HCT116 (cell line): ENCODE data around the gene GPSM3.

Experiments used
- EZH2 ChIP-seq: fragments of 200-600 bp; sonication (generic); IDR thresholded peaks from 2 replicates; pipeline ENCODE4 v1.6.1; 2017; ENCODE audit warnings: antibody characterized with exemption, mixed run types
- POLR2A ChIP-seq: IDR thresholded peaks from 2 replicates; pipeline ENCODE4 v1.7.0; 2011; ENCODE audit warnings: borderline replicate concordance; ENCODE audit not compliant: insufficient read depth, insufficient read length; ENCODE audit errors: extremely low read depth
- POLR2AphosphoS5 ChIP-seq: IDR thresholded peaks from 2 replicates; pipeline ENCODE4 v1.6.1; 2011; ENCODE audit warnings: mild to moderate bottlenecking, low read depth, low read length, moderate library complexity
- TF ChIP-seq, protein P1 (sequence below), 3 experiments: fragments of 200-600 bp in 1 of 3; sonication (generic) in 1 of 3; IDR thresholded peaks in 2 of 3; conservative IDR thresholded peaks in 1 of 3; 2 replicates each; pipeline ENCODE4 v1.5.1; 2012 to 2017; ENCODE audit warnings: low read depth in 2 of 3, low read length in 2 of 3, antibody characterized with exemption in 1 of 3, borderline replicate concordance in 1 of 3, control low read depth in 1 of 3, mild to moderate bottlenecking in 1 of 3, mixed read lengths in 1 of 3, mixed run types in 1 of 3, moderate library complexity in 1 of 3; ENCODE audit not compliant: insufficient read depth in 1 of 3

GRCh38 chr6:32146287-32146686, 46.2 kb downstream of the GPSM3 start:
- TF ChIP-seq POLR2A (no peak), POLR2AphosphoS5 (no peak), EZH2 (no peak)
- TF ChIP-seq, protein P1, sequence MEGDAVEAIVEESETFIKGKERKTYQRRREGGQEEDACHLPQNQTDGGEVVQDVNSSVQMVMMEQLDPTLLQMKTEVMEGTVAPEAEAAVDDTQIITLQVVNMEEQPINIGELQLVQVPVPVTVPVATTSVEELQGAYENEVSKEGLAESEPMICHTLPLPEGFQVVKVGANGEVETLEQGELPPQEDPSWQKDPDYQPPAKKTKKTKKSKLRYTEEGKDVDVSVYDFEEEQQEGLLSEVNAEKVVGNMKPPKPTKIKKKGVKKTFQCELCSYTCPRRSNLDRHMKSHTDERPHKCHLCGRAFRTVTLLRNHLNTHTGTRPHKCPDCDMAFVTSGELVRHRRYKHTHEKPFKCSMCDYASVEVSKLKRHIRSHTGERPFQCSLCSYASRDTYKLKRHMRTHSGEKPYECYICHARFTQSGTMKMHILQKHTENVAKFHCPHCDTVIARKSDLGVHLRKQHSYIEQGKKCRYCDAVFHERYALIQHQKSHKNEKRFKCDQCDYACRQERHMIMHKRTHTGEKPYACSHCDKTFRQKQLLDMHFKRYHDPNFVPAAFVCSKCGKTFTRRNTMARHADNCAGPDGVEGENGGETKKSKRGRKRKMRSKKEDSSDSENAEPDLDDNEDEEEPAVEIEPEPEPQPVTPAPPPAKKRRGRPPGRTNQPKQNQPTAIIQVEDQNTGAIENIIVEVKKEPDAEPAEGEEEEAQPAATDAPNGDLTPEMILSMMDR (IDR thresholded peaks at IDR 0.05 in 2 of 3, conservative IDR thresholded peaks at IDR 0.05 in 1 of 3; ENCODE audit: borderline replicate concordance in 1 of 3, insufficient read depth in 1 of 3, low read depth in 2 of 3, low read length in 2 of 3): no peak
